HEK293 (cell line): ENCODE results near the gene PEF1.

Source experiments
- TF ChIP-seq, protein P1 (sequence below): fragments of 450-650 bp; formaldehyde crosslinking; IDR thresholded peaks from 2 replicates; pipeline ENCODE4 v1.5.1; 2016; ENCODE audit warnings: missing biosample characterization, missing genetic modification characterization
- TF ChIP-seq, protein P2 (sequence below): fragments of 450-650 bp; formaldehyde crosslinking; IDR thresholded peaks from 2 replicates; pipeline ENCODE4 v1.5.1; 2016; ENCODE audit warnings: missing biosample characterization, missing genetic modification characterization

DNA sequence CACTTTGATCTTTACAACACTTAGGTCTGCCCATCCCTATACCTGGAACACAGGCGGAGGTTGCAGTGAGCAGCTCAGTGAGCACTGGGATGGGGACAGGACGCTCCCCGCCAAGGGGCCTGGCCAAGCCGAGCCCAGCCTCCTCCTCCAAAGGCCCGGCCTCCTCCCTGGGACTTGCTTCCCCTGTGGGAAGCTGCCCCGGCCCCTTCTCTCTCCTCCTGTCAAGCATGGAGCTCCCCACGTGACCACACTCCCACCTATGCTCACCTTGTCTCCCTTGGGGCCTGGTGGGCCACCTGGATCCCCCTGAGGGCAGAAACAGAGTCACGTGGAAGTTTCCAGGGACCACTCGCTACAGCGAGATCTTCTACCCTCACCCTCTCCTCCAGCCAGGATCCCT is 46.2 kb upstream of the PEF1 start:
- TF ChIP-seq, protein P1, sequence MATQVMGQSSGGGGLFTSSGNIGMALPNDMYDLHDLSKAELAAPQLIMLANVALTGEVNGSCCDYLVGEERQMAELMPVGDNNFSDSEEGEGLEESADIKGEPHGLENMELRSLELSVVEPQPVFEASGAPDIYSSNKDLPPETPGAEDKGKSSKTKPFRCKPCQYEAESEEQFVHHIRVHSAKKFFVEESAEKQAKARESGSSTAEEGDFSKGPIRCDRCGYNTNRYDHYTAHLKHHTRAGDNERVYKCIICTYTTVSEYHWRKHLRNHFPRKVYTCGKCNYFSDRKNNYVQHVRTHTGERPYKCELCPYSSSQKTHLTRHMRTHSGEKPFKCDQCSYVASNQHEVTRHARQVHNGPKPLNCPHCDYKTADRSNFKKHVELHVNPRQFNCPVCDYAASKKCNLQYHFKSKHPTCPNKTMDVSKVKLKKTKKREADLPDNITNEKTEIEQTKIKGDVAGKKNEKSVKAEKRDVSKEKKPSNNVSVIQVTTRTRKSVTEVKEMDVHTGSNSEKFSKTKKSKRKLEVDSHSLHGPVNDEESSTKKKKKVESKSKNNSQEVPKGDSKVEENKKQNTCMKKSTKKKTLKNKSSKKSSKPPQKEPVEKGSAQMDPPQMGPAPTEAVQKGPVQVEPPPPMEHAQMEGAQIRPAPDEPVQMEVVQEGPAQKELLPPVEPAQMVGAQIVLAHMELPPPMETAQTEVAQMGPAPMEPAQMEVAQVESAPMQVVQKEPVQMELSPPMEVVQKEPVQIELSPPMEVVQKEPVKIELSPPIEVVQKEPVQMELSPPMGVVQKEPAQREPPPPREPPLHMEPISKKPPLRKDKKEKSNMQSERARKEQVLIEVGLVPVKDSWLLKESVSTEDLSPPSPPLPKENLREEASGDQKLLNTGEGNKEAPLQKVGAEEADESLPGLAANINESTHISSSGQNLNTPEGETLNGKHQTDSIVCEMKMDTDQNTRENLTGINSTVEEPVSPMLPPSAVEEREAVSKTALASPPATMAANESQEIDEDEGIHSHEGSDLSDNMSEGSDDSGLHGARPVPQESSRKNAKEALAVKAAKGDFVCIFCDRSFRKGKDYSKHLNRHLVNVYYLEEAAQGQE (tag by site-specific recombination) = no peak
- TF ChIP-seq, protein P2, sequence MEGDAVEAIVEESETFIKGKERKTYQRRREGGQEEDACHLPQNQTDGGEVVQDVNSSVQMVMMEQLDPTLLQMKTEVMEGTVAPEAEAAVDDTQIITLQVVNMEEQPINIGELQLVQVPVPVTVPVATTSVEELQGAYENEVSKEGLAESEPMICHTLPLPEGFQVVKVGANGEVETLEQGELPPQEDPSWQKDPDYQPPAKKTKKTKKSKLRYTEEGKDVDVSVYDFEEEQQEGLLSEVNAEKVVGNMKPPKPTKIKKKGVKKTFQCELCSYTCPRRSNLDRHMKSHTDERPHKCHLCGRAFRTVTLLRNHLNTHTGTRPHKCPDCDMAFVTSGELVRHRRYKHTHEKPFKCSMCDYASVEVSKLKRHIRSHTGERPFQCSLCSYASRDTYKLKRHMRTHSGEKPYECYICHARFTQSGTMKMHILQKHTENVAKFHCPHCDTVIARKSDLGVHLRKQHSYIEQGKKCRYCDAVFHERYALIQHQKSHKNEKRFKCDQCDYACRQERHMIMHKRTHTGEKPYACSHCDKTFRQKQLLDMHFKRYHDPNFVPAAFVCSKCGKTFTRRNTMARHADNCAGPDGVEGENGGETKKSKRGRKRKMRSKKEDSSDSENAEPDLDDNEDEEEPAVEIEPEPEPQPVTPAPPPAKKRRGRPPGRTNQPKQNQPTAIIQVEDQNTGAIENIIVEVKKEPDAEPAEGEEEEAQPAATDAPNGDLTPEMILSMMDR (tag by site-specific recombination) = no peak
